Cardiac septum (tissue), 1 donor: ENCODE data around the gene MCTP2. TPM values are rescaled to one million over a fixed set of nuclear protein-coding genes. Genes with fewer than 3 reads are reported as not detected.

Experiments
- DNase-seq: peaks from one replicate; pipeline ENCODE4 v3.0.0-alpha.2; 2020; ENCODE audit warnings: low spot score
- intact Hi-C: fragments of 100-400 bp; cut with DNase I; formaldehyde crosslinking; loops from one replicate; pipeline ENCODE4 v1.14.0; 2022
- long read RNA-seq: library from polyadenylated mRNA; unstranded; transcript quantifications from one replicate; pipeline ENCODE4 v2.0.0, GENCODE V29; 2021
- total RNA-seq: library from RNA; stranded (reverse); fragmentation: NEBNext Ultra II Directional; extraction: Animal tissue kit (Norgen Biotek cat#: 25700); gene quantifications from one replicate; pipeline ENCODE4 v1.2.1, GENCODE V29; 2021
- donor health status: DM: no; HTN: no; CAD: no.

Gene MCTP2
- total RNA-seq = 1.5 TPM
- long read RNA-seq = 0 reads

- peak; percentile 94 for DNase-seq
- intact Hi-C loops = no loop called here
Measured at GRCh38 chr15:94230883-94231722, at the start of gene MCTP2. Gene MCTP2, plus strand, starts transcription at chr15:94231561. Its CDS starts 66,705 bp downstream, at chr15:94298266.

GRCh38 chr15:94182883-94183282 is 48.5 kb upstream of the MCTP2 start:
- no peak for DNase-seq
- intact Hi-C loops = no loop called here

- intact Hi-C loops = no loop called here
- no peak for DNase-seq
Measured at GRCh38 chr15:94185547-94186236, 45.7 kb upstream of the MCTP2 start.

GRCh38 chr15:94186770-94187331 is 44.5 kb upstream of the MCTP2 start:
- no peak for DNase-seq
- intact Hi-C loops = no loop called here

GRCh38 chr15:94193906-94194305 is 37.5 kb upstream of the MCTP2 start:
- no peak for DNase-seq
- intact Hi-C loops = no loop called here

- intact Hi-C loops = no loop called here
- DNase-seq = no peak
Measured at GRCh38 chr15:94196531-94196930, 34.8 kb upstream of the MCTP2 start.

- no peak for DNase-seq
- intact Hi-C loops = no loop called here
Measured at GRCh38 chr15:94198633-94199032, 32.7 kb upstream of the MCTP2 start.

- DNase-seq = no peak
- intact Hi-C loops = no loop called here
Measured at GRCh38 chr15:94199725-94200124, 31.6 kb upstream of the MCTP2 start.

- intact Hi-C loops = no loop called here
- no peak for DNase-seq
Measured at GRCh38 chr15:94203306-94203705, 28.1 kb upstream of the MCTP2 start.

- no peak for DNase-seq
- intact Hi-C loops = no loop called here
Measured at GRCh38 chr15:94205366-94205765, 26.0 kb upstream of the MCTP2 start.

GRCh38 chr15:94206463-94207167 is 24.7 kb upstream of the MCTP2 start:
- DNase-seq = no peak
- intact Hi-C loops = no loop called here

- intact Hi-C loops = no loop called here
- DNase-seq = no peak
Measured at GRCh38 chr15:94212291-94212690, 19.1 kb upstream of the MCTP2 start.

GRCh38 chr15:94225616-94226015 is 5.7 kb upstream of the MCTP2 start:
- DNase-seq = no peak
- intact Hi-C loops = no loop called here

- DNase-seq = no peak
- intact Hi-C loops = no loop called here
Measured at GRCh38 chr15:94228611-94229010, 2.8 kb upstream of the MCTP2 start.

GRCh38 chr15:94229591-94230369 is 1.6 kb upstream of the MCTP2 start:
- no peak for DNase-seq
- intact Hi-C loops = no loop called here

GRCh38 chr15:94230431-94230882 is 904 bp upstream of the MCTP2 start:
- DNase-seq = no peak
- intact Hi-C loops = no loop called here

- peak; percentile 76 for DNase-seq
- intact Hi-C loops = no loop called here
Measured at GRCh38 chr15:94231723-94232468, 535 bp downstream of the MCTP2 start.

GRCh38 chr15:94233441-94233840 is 2.1 kb downstream of the MCTP2 start:
- no peak for DNase-seq
- intact Hi-C loops = no loop called here

GRCh38 chr15:94234300-94234699 is 2.9 kb downstream of the MCTP2 start:
- intact Hi-C loops = no loop called here
- no peak for DNase-seq
